Omental fat pad (tissue), 4 donors: ENCODE measurements around the gene PAX9. TPM values are rescaled to one million over a fixed set of nuclear protein-coding genes. Genes with fewer than 3 reads are reported as not detected.
"Not testable (repeated sequence)": the region's sequence is repeated elsewhere in the genome, so short reads cannot be mapped to it uniquely, and the experiment has no call there.

ENCODE experiments used
- ATAC-seq: fragments of 150-250 bp; one replicate; pipeline ENCODE4 v1.9.1; 2016; ENCODE audit warnings: mild to moderate bottlenecking, moderate library complexity; ENCODE audit not compliant: low FRiP score
- DNase-seq: peaks from one replicate; pipeline ENCODE4 v3.0.0-alpha.2; 2019; ENCODE audit warnings: low spot score
- CTCF ChIP-seq, 3 donors: fragments of 450-650 bp; IDR thresholded peaks; one replicate each; pipeline ENCODE4 v1.5.1; 2016 to 2017; ENCODE audit warnings: antibody characterized with exemption in 3 of 3, mild to moderate bottlenecking in 3 of 3, moderate library complexity in 2 of 3
- total RNA-seq, 4 donors: library from RNA; depleted of rRNA; stranded (reverse); fragments of >200 nt; gene quantifications; one replicate each; pipeline ENCODE4 v1.1.0, GENCODE V29; 2016

The PAX9 gene
- total RNA-seq, 4 donors from 2014 or later, result not detected

- DNase-seq, result no peak
- ATAC-seq, result no peak
- TF ChIP-seq CTCF (IDR thresholded peaks at IDR 0.05), result no peak
Measured at GRCh38 chr14:36674659-36675058, 13.0 kb downstream of the PAX9 start.

- no peak for DNase-seq
- no peak for ATAC-seq
- TF ChIP-seq CTCF (IDR thresholded peaks at IDR 0.05), result no peak
Measured at GRCh38 chr14:36675581-36675980, 13.9 kb downstream of the PAX9 start.

GRCh38 chr14:36676236-36676635 lies 14.6 kb downstream of the PAX9 start:
- ATAC-seq (no peak), DNase-seq (no peak)
- TF ChIP-seq CTCF (IDR thresholded peaks at IDR 0.05), result no peak

- DNase-seq, result no peak
- ATAC-seq, result no peak
- no peak for TF ChIP-seq CTCF (IDR thresholded peaks at IDR 0.05)
Measured at GRCh38 chr14:36682338-36682737, 20.7 kb downstream of the PAX9 start.

GRCh38 chr14:36683083-36683724 lies 21.5 kb downstream of the PAX9 start:
- no peak for DNase-seq
- ATAC-seq, result no peak
- no peak for TF ChIP-seq CTCF (IDR thresholded peaks at IDR 0.05)

GRCh38 chr14:36684946-36685345 lies 23.3 kb downstream of the PAX9 start:
- ATAC-seq (no peak), DNase-seq (no peak)
- no peak for TF ChIP-seq CTCF (IDR thresholded peaks at IDR 0.05)

- ATAC-seq, result no peak
- no peak for DNase-seq
- no peak for TF ChIP-seq CTCF (IDR thresholded peaks at IDR 0.05)
Measured at GRCh38 chr14:36690311-36691040, 28.8 kb downstream of the PAX9 start.

GRCh38 chr14:36699420-36699819 lies 37.8 kb downstream of the PAX9 start:
- not testable (repeated sequence) for ATAC-seq, DNase-seq
